Stimulated activated CD4-positive, alpha-beta T cell treated with anti-CD3 and anti-CD28 coated beads, Interleukin-2, amount 100 ng/mL, for 4 hours (primary cell): Measurements from ENCODE around the gene CEACAM18.
"Not testable (repeated sequence)": the region's sequence is repeated elsewhere in the genome, so short reads cannot be mapped to it uniquely, and the experiment has no call there.

ENCODE experiments used
- DNase-seq: peaks from one replicate; pipeline ENCODE4 v3.0.0-alpha.2; 2020; ENCODE audit warnings: low read depth

The CEACAM18 gene

DNA sequence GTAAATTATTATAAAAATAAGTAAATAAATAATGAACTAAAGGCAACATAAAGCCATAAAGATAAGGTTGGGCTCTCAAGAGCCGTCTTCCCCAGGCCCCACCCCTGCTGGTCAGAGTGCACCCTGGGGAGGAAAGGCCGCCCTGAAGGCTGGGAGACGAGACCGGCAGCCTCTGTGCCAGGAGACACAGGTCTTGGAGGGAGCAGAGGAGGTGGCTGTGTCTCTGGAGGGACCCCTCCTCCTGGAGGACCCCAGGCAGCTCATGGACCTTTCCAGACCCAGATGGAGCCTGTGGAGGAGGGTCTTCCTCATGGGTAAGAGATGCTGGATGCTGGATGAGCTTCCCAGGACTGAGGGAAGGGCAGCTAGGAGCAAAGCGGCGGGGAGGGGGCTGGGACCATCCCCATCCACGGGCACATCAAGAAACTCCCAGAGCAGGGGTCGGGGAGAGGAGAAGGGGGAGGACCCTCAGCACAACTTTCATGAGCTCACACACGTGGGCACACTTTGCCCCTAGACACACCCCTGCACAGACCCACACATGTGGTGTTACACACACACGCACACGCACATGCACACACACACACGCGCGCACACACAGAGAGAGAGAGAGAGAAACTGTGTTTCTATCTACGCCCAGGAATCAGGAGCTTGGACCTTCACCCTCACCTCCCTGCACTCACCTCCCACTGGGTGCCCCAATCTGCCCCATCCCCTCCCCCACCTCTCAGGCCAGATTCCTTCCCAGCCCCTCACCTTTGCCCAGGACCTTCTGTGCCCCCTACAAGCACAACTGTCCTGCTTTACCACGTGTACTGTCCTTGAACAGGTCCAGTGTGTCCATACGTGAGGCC is at the start of gene CEACAM18:
Gene CEACAM18, plus strand, starts transcription at position 159 of the 854 bp plus-strand sequence.
- no peak for DNase-seq

DNA sequence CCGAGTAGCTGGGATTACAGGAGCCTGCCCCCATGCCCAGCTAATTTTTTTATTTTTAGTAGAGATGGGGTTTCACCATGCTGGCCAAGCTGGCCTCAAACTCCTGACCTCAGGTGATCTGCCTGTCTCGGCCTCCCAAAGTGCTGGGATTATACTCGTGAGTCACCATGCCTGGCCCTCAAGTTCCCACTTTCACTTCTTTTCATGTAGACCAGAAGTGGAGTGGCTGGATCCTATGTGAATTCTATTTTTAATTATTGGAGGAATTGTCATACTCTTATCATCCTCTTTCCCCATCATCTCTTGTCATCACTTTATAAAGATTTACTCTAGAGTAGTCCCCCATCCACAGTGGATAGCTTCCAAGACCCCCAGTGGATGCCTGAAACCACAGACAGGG is 48.1 kb upstream of the CEACAM18 start:
- no peak for DNase-seq

DNA sequence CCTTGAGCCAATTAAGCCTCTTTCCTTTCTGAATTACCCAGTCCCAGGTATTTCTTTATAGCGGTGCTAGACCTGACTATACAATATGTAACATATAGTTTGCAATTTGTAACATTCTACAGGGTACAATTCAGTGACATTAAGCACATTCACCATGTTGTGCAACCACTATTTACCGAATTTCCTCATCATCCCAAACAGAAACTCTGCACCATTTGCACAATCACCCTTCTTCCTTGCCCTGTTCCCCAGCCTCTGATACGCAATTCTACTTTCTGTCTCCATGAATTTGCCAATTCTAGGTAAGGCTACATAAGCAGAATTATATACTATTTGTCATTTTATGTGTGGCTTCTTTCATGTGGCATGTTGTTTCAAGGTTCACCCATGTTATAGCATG is 47.2 kb upstream of the CEACAM18 start:
- DNase-seq = no peak

DNA sequence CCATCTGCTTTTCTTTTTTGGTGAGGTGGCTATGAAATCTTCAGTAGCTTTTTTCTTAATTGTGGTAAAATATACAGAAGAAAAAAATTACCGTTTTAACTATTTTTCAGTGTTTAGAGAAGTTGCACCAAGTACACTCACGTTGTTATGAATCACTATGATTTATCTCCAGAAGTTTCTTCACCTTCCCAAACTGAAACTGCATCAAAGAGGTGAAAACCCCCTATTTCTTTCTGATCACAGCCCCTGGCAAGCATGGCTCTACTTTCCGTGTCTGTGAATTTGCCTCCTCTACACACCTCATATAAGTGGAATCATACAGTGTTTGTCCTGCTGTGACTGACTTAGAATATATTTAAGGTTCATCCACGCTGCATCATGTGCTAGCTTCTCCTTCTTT is 45.3 kb upstream of the CEACAM18 start:
- DNase-seq = no peak

- no peak for DNase-seq
Observed at GRCh38 chr19:51434456-51434855, 43.9 kb upstream of the CEACAM18 start.

GRCh38 chr19:51439021-51439465 is 39.3 kb upstream of the CEACAM18 start:
- DNase-seq = no peak

DNA sequence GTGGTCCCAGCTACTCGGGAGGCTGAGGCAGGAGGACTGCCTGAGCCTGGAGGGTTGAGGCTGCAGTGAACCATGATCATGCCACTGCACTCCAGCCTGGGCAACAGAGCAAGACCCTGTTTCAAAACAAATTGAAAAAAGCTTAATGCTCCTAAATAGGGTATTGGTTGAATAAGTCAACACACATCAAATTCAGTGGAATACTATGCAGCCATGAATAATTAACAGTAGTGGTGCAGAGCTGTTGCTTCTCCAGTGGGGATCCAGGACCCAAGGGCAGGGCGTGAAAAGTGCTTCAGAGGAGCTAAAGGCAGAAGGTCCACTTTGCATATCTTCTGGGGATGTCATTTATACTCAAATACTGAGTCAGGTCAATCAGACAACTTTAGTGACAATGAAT is 38.3 kb upstream of the CEACAM18 start:
- DNase-seq = no peak

GRCh38 chr19:51440846-51441409 is 37.4 kb upstream of the CEACAM18 start:
- peak; percentile 64 for DNase-seq

- peak; percentile 91 for DNase-seq
Observed at GRCh38 chr19:51441410-51442390, 36.6 kb upstream of the CEACAM18 start.

- not testable (repeated sequence) for DNase-seq
Observed at GRCh38 chr19:51447510-51447909, 30.8 kb upstream of the CEACAM18 start.

GRCh38 chr19:51448011-51448410 is 30.3 kb upstream of the CEACAM18 start:
- no peak for DNase-seq

DNA sequence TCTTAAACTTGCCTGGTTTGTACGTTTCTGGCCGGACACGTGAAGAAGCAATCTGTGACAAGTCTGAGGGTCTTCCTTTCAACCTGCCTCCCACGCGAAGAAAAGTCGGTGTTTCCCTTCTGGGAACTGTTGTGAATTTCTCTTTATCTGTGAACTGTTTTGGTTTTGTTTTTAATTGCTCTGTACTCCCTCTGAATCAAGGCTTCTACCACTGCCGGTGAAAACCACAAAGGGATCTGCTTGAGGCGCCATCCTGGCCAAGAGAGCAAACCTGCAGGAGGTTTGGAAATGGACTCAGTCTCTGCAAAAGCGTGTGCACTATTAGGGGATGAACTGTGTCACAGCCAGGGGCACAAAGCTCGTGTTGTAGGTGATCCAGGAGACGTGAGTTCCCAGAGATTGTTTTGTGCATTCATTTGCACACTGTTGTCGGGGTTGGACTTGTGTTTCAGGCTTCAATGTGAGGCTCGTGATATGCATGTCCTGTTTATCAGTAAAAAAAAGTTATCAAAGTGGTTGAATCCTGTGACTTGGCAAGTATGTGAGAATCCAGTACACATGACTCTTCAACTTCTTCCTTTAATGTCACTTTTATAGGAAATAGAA is 29.8 kb upstream of the CEACAM18 start:
- peak; percentile 56 for DNase-seq

DNA sequence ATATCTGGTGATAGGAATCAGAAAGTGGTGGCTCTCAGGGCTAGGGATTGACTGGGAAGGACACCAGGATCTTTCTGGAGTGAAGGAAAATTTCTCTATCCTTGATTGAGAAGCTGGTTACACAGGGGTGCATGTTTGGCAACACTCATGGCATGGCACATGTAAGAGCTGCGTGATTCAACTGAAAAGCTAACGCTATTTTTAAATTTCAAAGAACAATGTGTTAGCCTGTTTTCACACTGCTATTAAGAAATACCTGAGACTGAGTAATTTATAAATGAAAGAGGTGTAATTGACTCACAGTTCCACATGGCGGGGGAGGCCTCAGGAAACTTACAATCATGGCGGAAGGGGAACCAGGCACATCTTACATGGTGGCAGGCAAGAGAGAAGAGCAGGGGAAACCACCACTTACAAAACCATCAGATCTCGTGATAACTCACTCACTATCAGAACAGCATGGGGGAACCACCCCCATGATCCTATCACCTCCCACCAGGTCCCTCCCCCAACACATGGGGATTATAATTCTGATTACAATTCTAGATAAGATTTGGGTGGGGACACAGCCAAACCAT is 27.5 kb upstream of the CEACAM18 start:
- peak; percentile 51 for DNase-seq

DNA sequence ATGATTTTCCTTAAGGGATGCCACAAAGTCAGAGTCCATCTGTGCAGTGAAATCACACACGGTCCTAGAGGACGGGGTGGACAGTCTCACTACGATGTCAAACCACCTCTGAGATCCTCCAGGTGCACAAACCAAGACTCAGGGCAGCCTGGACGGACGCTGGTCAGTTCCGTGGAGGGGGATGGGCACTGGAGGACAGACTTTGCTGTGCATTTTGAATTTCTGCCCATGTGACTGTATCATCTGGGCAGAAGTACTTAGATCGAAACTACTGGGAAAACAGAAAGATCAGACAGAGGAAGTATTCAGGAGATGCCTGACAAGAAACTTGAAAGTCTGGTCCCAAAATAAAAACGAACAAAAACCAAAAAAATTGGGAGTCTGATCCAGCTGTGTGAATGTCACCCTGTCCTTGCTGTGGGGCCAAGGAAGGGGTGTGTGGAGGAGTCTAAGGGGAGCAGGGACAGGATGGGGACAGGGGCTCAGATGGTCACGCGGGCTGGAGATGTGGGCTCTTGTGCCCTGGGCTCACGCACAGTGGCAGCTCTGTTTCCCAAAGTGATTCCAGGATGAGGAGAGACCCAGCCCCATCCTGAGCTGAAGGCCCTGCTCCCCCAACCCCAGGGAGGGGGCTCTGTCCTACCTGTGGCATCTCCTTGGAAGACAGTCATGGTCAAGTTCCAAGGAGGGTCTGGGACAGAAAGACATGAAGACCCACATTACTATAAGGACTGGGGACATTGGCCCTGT is 21.6 kb upstream of the CEACAM18 start:
- no peak for DNase-seq

DNA sequence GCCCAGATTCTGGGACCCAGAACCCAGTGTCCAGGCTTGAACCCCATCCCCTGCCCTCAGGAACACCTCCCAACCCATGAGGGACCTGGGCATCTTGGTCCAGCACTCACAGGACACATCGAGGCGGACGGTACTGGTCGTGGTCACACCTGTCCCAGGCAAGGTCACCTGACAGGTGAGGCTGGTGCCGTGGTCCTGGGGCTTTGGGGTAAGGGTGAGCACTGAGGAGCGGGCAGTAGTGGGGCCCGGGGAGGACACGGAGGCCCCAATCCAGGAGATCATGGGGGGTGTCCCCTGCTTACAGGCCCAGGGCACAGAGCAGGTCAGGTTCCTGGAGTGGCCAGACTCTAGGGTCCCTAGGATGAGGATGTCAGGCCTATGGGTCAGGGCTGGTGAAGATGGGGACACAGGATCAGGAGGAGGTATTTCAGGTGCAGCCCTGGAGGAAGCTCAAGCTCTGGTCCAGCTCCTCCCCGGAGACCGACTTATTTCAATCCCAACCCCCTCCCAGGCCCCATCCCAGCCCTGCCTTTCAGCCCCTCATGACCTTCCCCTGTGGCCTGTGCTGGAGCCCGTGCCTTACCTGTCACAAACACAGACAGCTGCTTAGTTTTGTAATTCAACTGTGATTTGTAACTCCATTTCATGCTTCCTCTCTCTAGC is 20.9 kb upstream of the CEACAM18 start:
- DNase-seq = no peak

DNA sequence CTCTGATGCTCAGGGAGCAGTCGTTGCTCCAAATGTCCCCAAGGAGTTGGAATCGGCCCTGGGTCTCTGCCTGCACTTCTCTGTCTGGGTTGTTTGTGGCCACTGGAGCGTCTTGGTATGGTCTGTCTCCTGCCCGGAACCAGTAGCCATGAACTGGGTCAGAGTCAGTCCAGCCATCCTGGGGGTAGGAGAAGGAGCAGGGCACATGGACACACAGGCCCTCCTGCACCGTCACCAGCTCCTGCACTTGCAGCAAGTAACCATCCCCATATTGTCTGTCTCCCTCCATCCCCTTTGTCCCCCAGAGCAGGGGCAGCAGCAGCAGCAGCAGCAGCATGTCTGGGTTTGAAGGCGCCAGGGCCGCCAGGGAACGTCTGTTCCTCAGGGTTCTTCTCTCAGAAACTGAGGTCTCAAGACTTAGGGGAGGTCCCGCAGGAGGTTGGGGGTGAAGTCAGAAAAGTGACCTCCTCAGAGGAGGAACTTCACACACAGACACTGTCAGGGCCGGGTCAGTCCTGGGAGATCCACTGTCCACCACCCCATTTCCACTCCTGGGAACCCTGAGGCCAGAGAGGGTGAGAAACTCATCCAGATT is 20.2 kb upstream of the CEACAM18 start, which contains the start of gene SIGLEC8:
Gene SIGLEC8, minus strand, starts transcription at position 404 of the 595 bp plus-strand sequence. Its CDS starts 67 bp downstream, at position 337.
- no peak for DNase-seq

DNA sequence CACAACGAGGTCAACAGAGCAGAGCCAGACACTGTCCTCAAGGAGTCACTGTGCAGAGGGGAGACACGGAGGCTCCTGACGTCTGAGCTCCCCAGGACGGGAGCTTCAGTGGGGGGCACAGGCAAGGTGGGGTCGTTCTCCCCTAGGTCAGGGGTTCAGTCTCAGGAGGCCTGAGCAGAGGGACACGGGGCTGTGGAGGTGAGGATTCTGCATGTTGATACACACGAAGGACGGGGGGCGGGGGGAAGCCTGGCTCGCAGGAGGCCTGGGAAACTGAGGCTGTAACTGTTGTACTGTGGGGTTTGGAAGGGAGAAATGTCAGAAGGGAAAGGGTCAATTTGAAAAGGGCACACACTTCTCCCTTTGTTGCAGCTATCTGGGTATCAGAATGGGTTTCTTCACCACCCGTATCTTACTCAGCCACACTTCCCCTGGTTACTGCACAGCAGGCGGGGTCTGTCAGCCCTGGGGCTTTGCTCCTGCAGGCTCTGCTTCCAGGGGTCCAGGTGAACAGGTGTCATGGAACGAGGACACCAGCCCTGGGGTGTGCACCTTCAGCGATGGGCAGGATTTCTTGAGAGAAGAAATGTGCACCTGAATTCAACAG is 19.3 kb upstream of the CEACAM18 start:
- DNase-seq = no peak

DNA sequence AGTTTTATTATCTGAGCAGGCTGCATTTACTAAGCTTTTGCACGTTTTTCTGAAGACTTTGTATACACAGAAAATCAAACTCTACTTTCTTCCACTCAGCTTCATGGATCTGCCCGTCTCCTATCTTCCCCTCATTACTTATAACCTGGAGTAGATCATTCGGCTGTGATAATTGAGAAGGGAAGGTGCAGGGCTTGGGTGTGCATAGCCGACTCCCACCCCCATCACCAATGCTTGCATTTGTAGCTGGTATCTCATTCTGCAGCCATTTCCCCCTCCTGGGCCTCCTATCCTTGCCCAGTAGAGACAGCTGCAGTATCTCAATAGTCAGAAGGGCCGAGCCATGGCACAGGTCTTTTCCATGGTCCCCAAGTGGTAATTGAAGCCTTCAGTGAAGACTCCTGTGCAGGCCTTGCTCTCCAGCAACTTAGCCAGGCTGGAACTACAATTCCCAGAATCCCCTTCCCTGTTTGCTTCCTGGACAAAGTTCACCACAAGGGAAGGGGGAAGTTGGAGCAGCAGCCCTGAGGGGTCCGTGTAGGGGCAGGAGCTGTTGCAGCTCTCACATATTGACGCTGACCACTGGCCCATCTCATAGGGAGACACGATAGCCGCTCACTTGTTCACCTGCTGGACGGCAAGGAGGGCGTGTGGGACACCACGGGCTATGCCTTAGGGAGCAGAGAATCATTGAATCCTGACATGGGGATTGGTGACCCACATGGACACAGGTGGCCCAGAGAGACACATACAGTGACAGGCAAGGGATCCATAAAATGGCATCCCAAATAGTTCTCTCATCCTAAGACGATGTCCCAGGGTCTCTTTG is 18.0 kb upstream of the CEACAM18 start:
- no peak for DNase-seq
